HepG2 (cell line): ENCODE data around the gene DBNDD1. TPM values are rescaled to one million over a fixed set of nuclear protein-coding genes. Genes with fewer than 3 reads are reported as not detected.

ENCODE experiments used
- ATF7 ChIP-seq, 2 experiments: fragments of 450-650 bp in 1 of 2; sonication (generic) in 1 of 2; formaldehyde crosslinking in 1 of 2; IDR thresholded peaks; 2 replicates each; pipeline versions ENCODE4 v1.4.0 to v1.6.1; 2016 to 2020; ENCODE audit warnings: antibody characterized with exemption in 1 of 2, mild to moderate bottlenecking in 1 of 2, missing genetic modification reagents in 1 of 2
- CCDC6 ChIP-seq: sonication (generic); formaldehyde crosslinking; IDR thresholded peaks from 2 replicates; pipeline ENCODE4 v1.8.1; 2022; ENCODE audit warnings: mild to moderate bottlenecking, missing genetic modification reagents, moderate library complexity
- CENPT ChIP-seq: sonication (generic); formaldehyde crosslinking; IDR thresholded peaks from 2 replicates; pipeline ENCODE4 v1.8.0; 2022; ENCODE audit warnings: low read depth, mild to moderate bottlenecking, moderate library complexity, missing genetic modification reagents
- DBP ChIP-seq: sonication (generic); formaldehyde crosslinking; IDR thresholded peaks from 2 replicates; pipeline ENCODE4 v1.4.0; 2020; ENCODE audit warnings: missing genetic modification reagents; ENCODE audit errors: not compliant biosample characterization
- HES4 ChIP-seq: sonication (generic); formaldehyde crosslinking; IDR thresholded peaks from 2 replicates; pipeline ENCODE4 v1.9.0; 2021; ENCODE audit warnings: mild to moderate bottlenecking, missing genetic modification reagents, borderline replicate concordance
- KLF13 ChIP-seq: sonication (generic); formaldehyde crosslinking; IDR thresholded peaks from 2 replicates; pipeline ENCODE4 v1.4.0; 2020; ENCODE audit warnings: mild to moderate bottlenecking, missing genetic modification reagents
- MED1 ChIP-seq: sonication (generic); formaldehyde crosslinking; IDR thresholded peaks from 2 replicates; pipeline ENCODE4 v1.4.0; 2020; ENCODE audit warnings: missing genetic modification reagents
- SETDB1 ChIP-seq: sonication (generic); formaldehyde crosslinking; IDR thresholded peaks from 2 replicates; pipeline ENCODE4 v1.5.1; 2020; ENCODE audit warnings: missing genetic modification reagents, mild to moderate bottlenecking, borderline replicate concordance
- TFAP4 ChIP-seq: sonication (generic); IDR thresholded peaks from 2 replicates; pipeline ENCODE4 v1.6.1; 2016; ENCODE audit warnings: low read depth, borderline replicate concordance
- ZC3H13 ChIP-seq: sonication (generic); formaldehyde crosslinking; IDR thresholded peaks from 2 replicates; pipeline ENCODE4 v1.8.1; 2023; ENCODE audit warnings: mild to moderate bottlenecking, missing genetic modification reagents, moderate library complexity
- ZNF224 ChIP-seq: sonication (generic); formaldehyde crosslinking; IDR thresholded peaks from 2 replicates; pipeline ENCODE4 v1.5.0; 2020; ENCODE audit warnings: mild to moderate bottlenecking, missing genetic modification reagents
- ZNF501 ChIP-seq: sonication (generic); formaldehyde crosslinking; IDR thresholded peaks from 2 replicates; pipeline ENCODE4 v1.5.1; 2020; ENCODE audit warnings: mild to moderate bottlenecking, moderate library complexity, missing genetic modification reagents
- ZNF567 ChIP-seq: sonication (generic); formaldehyde crosslinking; IDR thresholded peaks from 2 replicates; pipeline ENCODE4 v1.8.1; 2023; ENCODE audit warnings: mild to moderate bottlenecking, missing genetic modification reagents, borderline replicate concordance
- ZNF660 ChIP-seq: sonication (generic); formaldehyde crosslinking; IDR thresholded peaks from 2 replicates; pipeline ENCODE4 v1.5.1; 2020; ENCODE audit warnings: mild to moderate bottlenecking, low read depth, missing genetic modification reagents, borderline replicate concordance
- ZNF687 ChIP-seq: sonication (generic); formaldehyde crosslinking; IDR thresholded peaks from 2 replicates; pipeline ENCODE4 v1.5.1; 2020; ENCODE audit warnings: mild to moderate bottlenecking, missing genetic modification reagents, moderate library complexity
- ZNF713 ChIP-seq: sonication (generic); formaldehyde crosslinking; IDR thresholded peaks from 2 replicates; pipeline ENCODE4 v1.4.0; 2020; ENCODE audit warnings: mild to moderate bottlenecking, missing genetic modification reagents
- ZNF749 ChIP-seq: sonication (generic); formaldehyde crosslinking; IDR thresholded peaks from 2 replicates; pipeline ENCODE4 v1.8.0; 2022; ENCODE audit warnings: mild to moderate bottlenecking, missing genetic modification reagents, moderate library complexity, borderline replicate concordance
- polyA plus RNA-seq, 8 experiments: library from polyadenylated mRNA; depleted of rRNA in 3 of 8; stranded (reverse) in 7 of 8; unstranded in 1 of 8; fragments of >200 nt; fragmentation: Illumina TruSeq in 4 of 8; extraction: Trizol in 4 of 8; gene quantifications; 2 replicates each; pipeline versions ENCODE4 v1.2.1 to v1.2.3, GENCODE V29; 2011 to 2016; ENCODE audit warnings: low read depth in 4 of 8, missing spikeins in 1 of 8, mixed read lengths in 1 of 8; ENCODE audit not compliant: insufficient read depth in 1 of 8
- total RNA-seq, 5 experiments: library from RNA; depleted of rRNA; stranded (reverse); fragments of >200 nt; fragmentation: Illumina TruSeq; extraction: Trizol; gene quantifications; 2 replicates each; pipeline ENCODE4 v1.2.3, GENCODE V29; 2016; ENCODE audit warnings: low read depth in 1 of 5
- TF ChIP-seq, protein P1 (sequence below): sonication (generic); formaldehyde crosslinking; IDR thresholded peaks from 2 replicates; pipeline ENCODE4 v1.5.0; 2020; ENCODE audit warnings: missing genetic modification reagents
- TF ChIP-seq, protein P2 (sequence below): sonication (generic); formaldehyde crosslinking; IDR thresholded peaks from 2 replicates; pipeline ENCODE4 v1.4.0; 2020; ENCODE audit warnings: low read depth, mild to moderate bottlenecking, missing genetic modification reagents

Gene DBNDD1
- total and polyA plus RNA-seq, 2 of the 13 experiments (the other 11 are each of a cell fraction or from before 2014, with no cell fraction given), result 17.0 to 40.4 TPM

- TF ChIP-seq, protein P1, sequence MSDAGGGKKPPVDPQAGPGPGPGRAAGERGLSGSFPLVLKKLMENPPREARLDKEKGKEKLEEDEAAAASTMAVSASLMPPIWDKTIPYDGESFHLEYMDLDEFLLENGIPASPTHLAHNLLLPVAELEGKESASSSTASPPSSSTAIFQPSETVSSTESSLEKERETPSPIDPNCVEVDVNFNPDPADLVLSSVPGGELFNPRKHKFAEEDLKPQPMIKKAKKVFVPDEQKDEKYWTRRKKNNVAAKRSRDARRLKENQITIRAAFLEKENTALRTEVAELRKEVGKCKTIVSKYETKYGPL (CRISPR knock-in tag), result peak; percentile 40; the same call in 1 of the 2 replicates
- TF ChIP-seq HES4 (peak; percentile 87; the same call in 1 of the 2 replicates), ATF7 (IDR thresholded peaks at IDR 0.05) (no peak), ATF7 (CRISPR knock-in tag; IDR thresholded peaks at IDR 0.05) (peak; percentile 63; the same call in 1 of the 2 replicates), ZNF749 (CRISPR knock-in tag) (0 out of 2 replicates have a peak, but pooled peaks have one; percentile 51), CENPT (CRISPR knock-in tag) (0 out of 2 replicates have a peak, but pooled peaks have one; percentile 22), ZNF660 (peak; percentile 94), ZNF713 (0 out of 2 replicates have a peak, but pooled peaks have one; percentile 27), ZNF501 (CRISPR knock-in tag) (peak; percentile 86), ZNF567 (CRISPR knock-in tag) (no peak), ZNF224 (peak; percentile 49; the same call in 1 of the 2 replicates), ZNF687 (CRISPR knock-in tag) (peak; percentile 88; the same call in 1 of the 2 replicates), DBP (CRISPR knock-in tag) (peak; percentile 69), CCDC6 (peak; percentile 32; the same call in 1 of the 2 replicates), TFAP4 (peak; percentile 40; the same call in 1 of the 2 replicates), MED1 (no peak), KLF13 (peak; percentile 86), SETDB1 (CRISPR knock-in tag) (peak; percentile 77; the same call in 1 of the 2 replicates), ZC3H13 (CRISPR knock-in tag) (peak; percentile 53)
- TF ChIP-seq, protein P2, sequence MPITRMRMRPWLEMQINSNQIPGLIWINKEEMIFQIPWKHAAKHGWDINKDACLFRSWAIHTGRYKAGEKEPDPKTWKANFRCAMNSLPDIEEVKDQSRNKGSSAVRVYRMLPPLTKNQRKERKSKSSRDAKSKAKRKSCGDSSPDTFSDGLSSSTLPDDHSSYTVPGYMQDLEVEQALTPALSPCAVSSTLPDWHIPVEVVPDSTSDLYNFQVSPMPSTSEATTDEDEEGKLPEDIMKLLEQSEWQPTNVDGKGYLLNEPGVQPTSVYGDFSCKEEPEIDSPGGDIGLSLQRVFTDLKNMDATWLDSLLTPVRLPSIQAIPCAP (CRISPR knock-in tag), result peak; percentile 74; the same call in 1 of the 2 replicates
These were observed 47.6 kb downstream of the DBNDD1 start (continued) for GRCh38 chr16:89971495-89972243.
